H1 (cell line): Measurements from ENCODE around the gene ZNF451. TPM values are rescaled to one million over a fixed set of nuclear protein-coding genes. Genes with fewer than 3 reads are reported as not detected.

Source experiments
- ATF2 ChIP-seq: IDR thresholded peaks from 2 replicates; pipeline ENCODE4 v1.6.1; 2012; ENCODE audit warnings: low read length, inconsistent platforms
- FOSL1 ChIP-seq: IDR thresholded peaks from 2 replicates; pipeline ENCODE4 v1.6.1; 2011; ENCODE audit warnings: mild to moderate bottlenecking, low read depth, low read length, moderate library complexity; ENCODE audit not compliant: insufficient read depth
- SRF ChIP-seq: IDR thresholded peaks from 2 replicates; pipeline ENCODE4 v1.6.1; 2011; ENCODE audit warnings: mild to moderate bottlenecking, low read depth, low read length, moderate library complexity
- polyA plus RNA-seq, 7 experiments: library from polyadenylated mRNA; depleted of rRNA in 3 of 7; stranded (reverse) in 5 of 7; unstranded in 2 of 7; fragments of >200 nt in 5 of 7; fragments of 200-250 nt in 2 of 7; gene quantifications; 1 replicate in 5 of 7; 2 replicates in 1 of 7; 4 replicates in 1 of 7; pipeline versions ENCODE4 v1.2.1 to v1.2.3, GENCODE V29; 2011 to 2013; ENCODE audit warnings: missing spikeins in 2 of 7, mixed read lengths in 2 of 7
- total RNA-seq: library from RNA; stranded (reverse); fragmentation: NEBNext Ultra II Directional; extraction: Animal tissue kit (Norgen Biotek cat#: 25700); gene quantifications from 2 replicates; pipeline ENCODE4 v1.2.1, GENCODE V29; 2021
- TF ChIP-seq, protein P1 (sequence below): IDR thresholded peaks from 2 replicates; pipeline ENCODE4 v1.6.1; 2012; ENCODE audit warnings: inconsistent platforms

The ZNF451 gene
- total and polyA plus RNA-seq, 2 of the 8 experiments (the other 6 are each of a cell fraction or from before 2014, with no cell fraction given) = 10.7 to 56.8 TPM

DNA sequence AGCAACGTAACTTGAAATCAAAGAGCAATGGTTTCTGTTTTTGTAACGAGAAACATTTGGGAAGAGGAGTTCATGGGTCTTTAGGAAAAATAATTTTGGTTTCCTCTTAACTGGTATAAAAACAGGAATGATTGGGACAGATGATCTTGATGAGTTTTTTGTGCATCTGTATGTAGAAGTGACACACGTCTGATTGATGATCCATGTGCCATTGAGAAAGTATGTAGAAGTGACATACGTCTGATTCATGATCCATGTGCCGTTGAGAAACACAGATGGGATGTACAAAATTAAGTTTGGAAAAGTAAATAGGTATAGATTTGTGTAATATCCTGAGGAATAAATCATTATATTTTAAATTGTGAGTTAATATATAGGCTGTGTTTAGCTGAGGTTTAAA is 41.4 kb upstream of the ZNF451 start (continued):
- TF ChIP-seq FOSL1 = no peak
- TF ChIP-seq, protein P1, sequence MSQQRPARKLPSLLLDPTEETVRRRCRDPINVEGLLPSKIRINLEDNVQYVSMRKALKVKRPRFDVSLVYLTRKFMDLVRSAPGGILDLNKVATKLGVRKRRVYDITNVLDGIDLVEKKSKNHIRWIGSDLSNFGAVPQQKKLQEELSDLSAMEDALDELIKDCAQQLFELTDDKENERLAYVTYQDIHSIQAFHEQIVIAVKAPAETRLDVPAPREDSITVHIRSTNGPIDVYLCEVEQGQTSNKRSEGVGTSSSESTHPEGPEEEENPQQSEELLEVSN = no peak
- no peak for TF ChIP-seq ATF2
- no peak for TF ChIP-seq SRF
- TF ChIP-seq, all 59 proteins: peak for 0
